ENCODE data around the gene SEPTIN12. TPM values are rescaled to one million over a fixed set of nuclear protein-coding genes. Genes with fewer than 3 reads are reported as not detected.

The SEPTIN12 gene
- total and polyA plus RNA-seq, 10 of the 15 experiments (the other 5 are each of a cell fraction or from before 2014, with no cell fraction given), result not detected

DNA sequence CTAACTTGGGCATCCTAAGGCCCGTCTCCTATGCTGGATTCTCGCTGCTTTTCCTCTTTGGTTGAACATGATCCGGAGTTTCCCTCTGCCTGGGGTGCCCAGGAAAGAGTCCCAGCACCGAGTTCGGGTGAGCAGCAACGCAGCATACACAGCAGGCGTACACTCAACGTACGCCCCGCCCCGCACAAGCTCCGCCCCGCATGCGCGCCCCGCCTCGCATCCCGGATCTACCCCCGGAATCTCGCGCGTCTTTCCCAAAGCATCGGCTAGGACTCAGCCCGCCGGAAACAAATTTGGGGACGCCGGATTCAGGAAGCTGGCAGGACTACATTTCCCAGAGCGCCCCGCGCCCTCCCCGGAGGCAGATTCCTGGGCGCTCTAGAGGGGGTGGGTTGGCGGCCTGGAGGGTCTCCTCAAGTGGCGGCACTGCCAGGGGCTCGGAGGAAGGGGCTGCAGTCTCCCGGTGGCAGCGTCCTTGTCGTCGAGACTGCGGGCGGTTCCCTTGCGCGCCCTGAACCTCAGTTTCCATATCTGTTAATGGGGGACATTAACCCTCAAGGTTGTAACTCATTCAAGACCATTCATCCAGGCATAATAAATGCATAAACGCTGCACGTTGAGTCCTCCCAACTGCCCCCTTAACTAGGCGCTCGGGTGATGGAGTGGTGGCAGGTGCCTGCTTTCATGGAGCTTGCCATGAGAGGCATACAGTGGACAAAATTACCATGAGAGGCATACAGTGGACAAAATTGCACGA is 19.4 kb downstream of the SEPTIN12 start (continued):
- no peak for TF ChIP-seq NFIC (IDR thresholded peaks at IDR 0.05; ENCODE audit: low read depth, low read length)
- no peak for TF ChIP-seq MYB (IDR thresholded peaks at IDR 0.05; ENCODE audit: borderline replicate concordance, low read depth, low read length)
- TF ChIP-seq, protein P1, sequence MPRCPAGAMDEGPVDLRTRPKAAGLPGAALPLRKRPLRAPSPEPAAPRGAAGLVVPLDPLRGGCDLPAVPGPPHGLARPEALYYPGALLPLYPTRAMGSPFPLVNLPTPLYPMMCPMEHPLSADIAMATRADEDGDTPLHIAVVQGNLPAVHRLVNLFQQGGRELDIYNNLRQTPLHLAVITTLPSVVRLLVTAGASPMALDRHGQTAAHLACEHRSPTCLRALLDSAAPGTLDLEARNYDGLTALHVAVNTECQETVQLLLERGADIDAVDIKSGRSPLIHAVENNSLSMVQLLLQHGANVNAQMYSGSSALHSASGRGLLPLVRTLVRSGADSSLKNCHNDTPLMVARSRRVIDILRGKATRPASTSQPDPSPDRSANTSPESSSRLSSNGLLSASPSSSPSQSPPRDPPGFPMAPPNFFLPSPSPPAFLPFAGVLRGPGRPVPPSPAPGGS (IDR thresholded peaks at IDR 0.05; ENCODE audit: borderline replicate concordance, insufficient read depth, low read depth, low read length, poor library complexity, severe bottlenecking), result no peak
- TF ChIP-seq, protein P2, sequence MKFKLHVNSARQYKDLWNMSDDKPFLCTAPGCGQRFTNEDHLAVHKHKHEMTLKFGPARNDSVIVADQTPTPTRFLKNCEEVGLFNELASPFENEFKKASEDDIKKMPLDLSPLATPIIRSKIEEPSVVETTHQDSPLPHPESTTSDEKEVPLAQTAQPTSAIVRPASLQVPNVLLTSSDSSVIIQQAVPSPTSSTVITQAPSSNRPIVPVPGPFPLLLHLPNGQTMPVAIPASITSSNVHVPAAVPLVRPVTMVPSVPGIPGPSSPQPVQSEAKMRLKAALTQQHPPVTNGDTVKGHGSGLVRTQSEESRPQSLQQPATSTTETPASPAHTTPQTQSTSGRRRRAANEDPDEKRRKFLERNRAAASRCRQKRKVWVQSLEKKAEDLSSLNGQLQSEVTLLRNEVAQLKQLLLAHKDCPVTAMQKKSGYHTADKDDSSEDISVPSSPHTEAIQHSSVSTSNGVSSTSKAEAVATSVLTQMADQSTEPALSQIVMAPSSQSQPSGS (IDR thresholded peaks at IDR 0.05; ENCODE audit: low read length), result no peak
- TF ChIP-seq, protein P3, sequence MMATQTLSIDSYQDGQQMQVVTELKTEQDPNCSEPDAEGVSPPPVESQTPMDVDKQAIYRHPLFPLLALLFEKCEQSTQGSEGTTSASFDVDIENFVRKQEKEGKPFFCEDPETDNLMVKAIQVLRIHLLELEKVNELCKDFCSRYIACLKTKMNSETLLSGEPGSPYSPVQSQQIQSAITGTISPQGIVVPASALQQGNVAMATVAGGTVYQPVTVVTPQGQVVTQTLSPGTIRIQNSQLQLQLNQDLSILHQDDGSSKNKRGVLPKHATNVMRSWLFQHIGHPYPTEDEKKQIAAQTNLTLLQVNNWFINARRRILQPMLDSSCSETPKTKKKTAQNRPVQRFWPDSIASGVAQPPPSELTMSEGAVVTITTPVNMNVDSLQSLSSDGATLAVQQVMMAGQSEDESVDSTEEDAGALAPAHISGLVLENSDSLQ (IDR thresholded peaks at IDR 0.05), result no peak
- TF ChIP-seq ZNF207 (IDR thresholded peaks at IDR 0.05; ENCODE audit: borderline replicate concordance), result no peak
- TF ChIP-seq ZNF622 (IDR thresholded peaks at IDR 0.05), result no peak
- TF ChIP-seq, protein P4, sequence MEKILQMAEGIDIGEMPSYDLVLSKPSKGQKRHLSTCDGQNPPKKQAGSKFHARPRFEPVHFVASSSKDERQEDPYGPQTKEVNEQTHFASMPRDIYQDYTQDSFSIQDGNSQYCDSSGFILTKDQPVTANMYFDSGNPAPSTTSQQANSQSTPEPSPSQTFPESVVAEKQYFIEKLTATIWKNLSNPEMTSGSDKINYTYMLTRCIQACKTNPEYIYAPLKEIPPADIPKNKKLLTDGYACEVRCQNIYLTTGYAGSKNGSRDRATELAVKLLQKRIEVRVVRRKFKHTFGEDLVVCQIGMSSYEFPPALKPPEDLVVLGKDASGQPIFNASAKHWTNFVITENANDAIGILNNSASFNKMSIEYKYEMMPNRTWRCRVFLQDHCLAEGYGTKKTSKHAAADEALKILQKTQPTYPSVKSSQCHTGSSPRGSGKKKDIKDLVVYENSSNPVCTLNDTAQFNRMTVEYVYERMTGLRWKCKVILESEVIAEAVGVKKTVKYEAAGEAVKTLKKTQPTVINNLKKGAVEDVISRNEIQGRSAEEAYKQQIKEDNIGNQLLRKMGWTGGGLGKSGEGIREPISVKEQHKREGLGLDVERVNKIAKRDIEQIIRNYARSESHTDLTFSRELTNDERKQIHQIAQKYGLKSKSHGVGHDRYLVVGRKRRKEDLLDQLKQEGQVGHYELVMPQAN (conservative IDR thresholded peaks at IDR 0.05), result peak; percentile 43
- TF ChIP-seq SMARCA5 (IDR thresholded peaks at IDR 0.05), result peak; percentile 92
- TF ChIP-seq, protein P5, sequence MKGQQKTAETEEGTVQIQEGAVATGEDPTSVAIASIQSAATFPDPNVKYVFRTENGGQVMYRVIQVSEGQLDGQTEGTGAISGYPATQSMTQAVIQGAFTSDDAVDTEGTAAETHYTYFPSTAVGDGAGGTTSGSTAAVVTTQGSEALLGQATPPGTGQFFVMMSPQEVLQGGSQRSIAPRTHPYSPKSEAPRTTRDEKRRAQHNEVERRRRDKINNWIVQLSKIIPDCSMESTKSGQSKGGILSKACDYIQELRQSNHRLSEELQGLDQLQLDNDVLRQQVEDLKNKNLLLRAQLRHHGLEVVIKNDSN (IDR thresholded peaks at IDR 0.05; ENCODE audit: borderline replicate concordance, extremely low read length, insufficient read depth, low read depth, low read length), result no peak
- TF ChIP-seq MTA3 (IDR thresholded peaks at IDR 0.05; ENCODE audit: borderline replicate concordance, low read length), result no peak
- no peak for TF ChIP-seq CBX3 (IDR thresholded peaks at IDR 0.05; ENCODE audit: borderline replicate concordance, low read depth)
- TF ChIP-seq SRF (IDR thresholded peaks at IDR 0.05; ENCODE audit: low read depth in 2 of 2, low read length in 2 of 2), result peak; percentile 2 to 69; a peak in 1 of 4 replicates
- TF ChIP-seq DPF2 (IDR thresholded peaks at IDR 0.05), result no peak
- TF ChIP-seq TCF3 (IDR thresholded peaks at IDR 0.05; ENCODE audit: borderline replicate concordance, insufficient read depth, low read depth, low read length), result no peak
- TF ChIP-seq SREBF1 (IDR thresholded peaks at IDR 0.05; ENCODE audit: low read length), result no peak; the same call in 1 of the 2 replicates
- TF ChIP-seq, protein P6, sequence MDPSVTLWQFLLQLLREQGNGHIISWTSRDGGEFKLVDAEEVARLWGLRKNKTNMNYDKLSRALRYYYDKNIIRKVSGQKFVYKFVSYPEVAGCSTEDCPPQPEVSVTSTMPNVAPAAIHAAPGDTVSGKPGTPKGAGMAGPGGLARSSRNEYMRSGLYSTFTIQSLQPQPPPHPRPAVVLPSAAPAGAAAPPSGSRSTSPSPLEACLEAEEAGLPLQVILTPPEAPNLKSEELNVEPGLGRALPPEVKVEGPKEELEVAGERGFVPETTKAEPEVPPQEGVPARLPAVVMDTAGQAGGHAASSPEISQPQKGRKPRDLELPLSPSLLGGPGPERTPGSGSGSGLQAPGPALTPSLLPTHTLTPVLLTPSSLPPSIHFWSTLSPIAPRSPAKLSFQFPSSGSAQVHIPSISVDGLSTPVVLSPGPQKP (IDR thresholded peaks at IDR 0.05; ENCODE audit: low read depth, low read length), result no peak
- peak; percentile 93 for TF ChIP-seq EED (IDR thresholded peaks at IDR 0.05; ENCODE audit: low read depth)
- TF ChIP-seq NR2C2 (IDR thresholded peaks at IDR 0.05; ENCODE audit: borderline replicate concordance, control insufficient read depth, insufficient read length, low read depth), result no peak
- TF ChIP-seq BRCA1 (IDR thresholded peaks at IDR 0.05; ENCODE audit: low read depth, low read length), result peak; percentile 71
- TF ChIP-seq MTA2 (IDR thresholded peaks at IDR 0.05; ENCODE audit: low read depth), result peak; percentile 19; the same call in 1 of the 2 replicates
- TF ChIP-seq PAX5 (IDR thresholded peaks at IDR 0.05; ENCODE audit: borderline replicate concordance, low read depth, low read length), result no peak
- TF ChIP-seq GATAD2B (conservative IDR thresholded peaks at IDR 0.05; ENCODE audit: low read depth), result no peak
